ENCODE measurements around the gene TBXT. TPM values are rescaled to one million over a fixed set of nuclear protein-coding genes. Genes with fewer than 3 reads are reported as not detected.
A peak's percentile ranks its signal among the peaks of the same experiment; 100 is the strongest.

The TBXT gene
- total RNA-seq, 1 donor from 2014 or later = not detected

- FAIRE-seq (no peak), DNase-seq (ENCODE audit: low read depth) (no peak)
- H3K4me3 ChIP-seq (ENCODE audit: low read depth, low read length) = no peak overlapping the region
- no peak for TF ChIP-seq CTCF (IDR thresholded peaks at IDR 0.05; ENCODE audit: insufficient read depth, low read length, severe bottlenecking)
- no peaks in the 10 kb centered on the region for H3K36me3 ChIP-seq (ENCODE audit: control insufficient read depth, insufficient read depth, low read length)
- peaks cover 33% of the 10 kb centered on the region for H3K27me3 ChIP-seq (ENCODE audit: control insufficient read depth, insufficient read depth, low read length)
Observed at GRCh38 chr6:166167258-166167731, 356 bp downstream of the TBXT start.

GRCh38 chr6:166166314-166167257 is 1.1 kb downstream of the TBXT start:
- peaks cover 33% of the 10 kb centered on the region for H3K27me3 ChIP-seq (ENCODE audit: control insufficient read depth, insufficient read depth, low read length)
- no peaks in the 10 kb centered on the region for H3K36me3 ChIP-seq (ENCODE audit: control insufficient read depth, insufficient read depth, low read length)
- TF ChIP-seq CTCF (IDR thresholded peaks at IDR 0.05; ENCODE audit: insufficient read depth, low read length, severe bottlenecking) = no peak
- no peak overlapping the region for H3K4me3 ChIP-seq (ENCODE audit: low read depth, low read length)
- FAIRE-seq (no peak), DNase-seq (ENCODE audit: low read depth) (no peak)

GRCh38 chr6:166165558-166166313 is 1.9 kb downstream of the TBXT start:
- Histone ChIP-seq H3K4me3 (ENCODE audit: low read depth, low read length) (no peak overlapping the region), H3K36me3 (ENCODE audit: control insufficient read depth, insufficient read depth, low read length) (no peaks in the 10 kb centered on the region), H3K27me3 (ENCODE audit: control insufficient read depth, insufficient read depth, low read length) (peaks cover 33% of the 10 kb centered on the region)
- DNase-seq (ENCODE audit: low read depth) (no peak), FAIRE-seq (no peak)
- no peak for TF ChIP-seq CTCF (IDR thresholded peaks at IDR 0.05; ENCODE audit: insufficient read depth, low read length, severe bottlenecking)

GRCh38 chr6:166162599-166163342 is 4.9 kb downstream of the TBXT start:
- H3K4me3 ChIP-seq (ENCODE audit: low read depth, low read length) = no peak overlapping the region
- no peak for TF ChIP-seq CTCF (IDR thresholded peaks at IDR 0.05; ENCODE audit: insufficient read depth, low read length, severe bottlenecking)
- H3K36me3 ChIP-seq (ENCODE audit: control insufficient read depth, insufficient read depth, low read length) = no peaks in the 10 kb centered on the region
- peaks cover 21% of the 10 kb centered on the region for H3K27me3 ChIP-seq (ENCODE audit: control insufficient read depth, insufficient read depth, low read length)
- FAIRE-seq (peak; percentile 18), DNase-seq (ENCODE audit: low read depth) (no peak)

- TF ChIP-seq CTCF (IDR thresholded peaks at IDR 0.05; ENCODE audit: insufficient read depth, low read length, severe bottlenecking) = no peak
- no peaks in the 10 kb centered on the region for H3K27me3 ChIP-seq (ENCODE audit: control insufficient read depth, insufficient read depth, low read length)
Observed at GRCh38 chr6:166157930-166158617, 9.6 kb downstream of the TBXT start.

More at GRCh38 chr6:166157930-166158617, 9.6 kb downstream of the TBXT start:
- H3K36me3 ChIP-seq (ENCODE audit: control insufficient read depth, insufficient read depth, low read length) = no peaks in the 10 kb centered on the region
- no peak overlapping the region for H3K4me3 ChIP-seq (ENCODE audit: low read depth, low read length)
- DNase-seq (ENCODE audit: low read depth) (no peak), FAIRE-seq (no peak)

Data from bronchial epithelial cell (primary cell).